Fibroblast of villous mesenchyme (primary cell): Measurements from ENCODE around the gene STIM2. TPM values are rescaled to one million over a fixed set of nuclear protein-coding genes. Genes with fewer than 3 reads are reported as not detected.

Source experiments
- DNase-seq: peaks from one replicate; pipeline ENCODE4 v3.0.0-alpha.2; 2010; ENCODE audit warnings: low read depth
- H3K4me3 ChIP-seq: 2 replicates; pipeline ENCODE4 v1.5.1; 2011; ENCODE audit warnings: low read depth, mild to moderate bottlenecking, low read length
- total RNA-seq: library from RNA; depleted of rRNA; stranded (reverse); fragments of >200 nt; gene quantifications from 2 replicates; pipeline ENCODE4 v1.2.3, GENCODE V29; 2012
- TF ChIP-seq, protein P1 (sequence below): IDR thresholded peaks from 2 replicates; pipeline ENCODE4 v1.5.1; 2012; ENCODE audit warnings: low read depth, mild to moderate bottlenecking, low read length; ENCODE audit not compliant: insufficient read depth

The STIM2 gene
- total RNA-seq, 1 donor = 21.6 TPM

DNA sequence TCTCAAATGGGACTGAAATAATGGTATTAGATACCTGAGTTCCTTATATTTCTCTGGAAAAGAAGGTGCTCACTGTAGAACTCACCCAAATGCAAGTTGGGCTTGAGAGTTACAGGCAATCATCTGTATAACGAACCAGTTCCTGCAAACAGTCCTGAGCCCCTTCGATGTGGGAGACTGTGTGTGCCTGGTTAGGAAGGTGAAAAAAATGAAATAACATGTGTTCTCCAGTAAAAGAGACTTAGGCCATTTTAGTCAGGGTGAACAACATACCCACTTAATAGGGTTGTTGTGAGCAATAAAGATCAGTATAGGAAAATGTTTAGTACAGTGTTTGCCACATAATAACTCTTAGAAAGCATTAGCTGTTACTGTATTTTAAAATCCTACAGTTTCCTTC, 23.4 kb downstream of the STIM2 start:
- TF ChIP-seq, protein P1, sequence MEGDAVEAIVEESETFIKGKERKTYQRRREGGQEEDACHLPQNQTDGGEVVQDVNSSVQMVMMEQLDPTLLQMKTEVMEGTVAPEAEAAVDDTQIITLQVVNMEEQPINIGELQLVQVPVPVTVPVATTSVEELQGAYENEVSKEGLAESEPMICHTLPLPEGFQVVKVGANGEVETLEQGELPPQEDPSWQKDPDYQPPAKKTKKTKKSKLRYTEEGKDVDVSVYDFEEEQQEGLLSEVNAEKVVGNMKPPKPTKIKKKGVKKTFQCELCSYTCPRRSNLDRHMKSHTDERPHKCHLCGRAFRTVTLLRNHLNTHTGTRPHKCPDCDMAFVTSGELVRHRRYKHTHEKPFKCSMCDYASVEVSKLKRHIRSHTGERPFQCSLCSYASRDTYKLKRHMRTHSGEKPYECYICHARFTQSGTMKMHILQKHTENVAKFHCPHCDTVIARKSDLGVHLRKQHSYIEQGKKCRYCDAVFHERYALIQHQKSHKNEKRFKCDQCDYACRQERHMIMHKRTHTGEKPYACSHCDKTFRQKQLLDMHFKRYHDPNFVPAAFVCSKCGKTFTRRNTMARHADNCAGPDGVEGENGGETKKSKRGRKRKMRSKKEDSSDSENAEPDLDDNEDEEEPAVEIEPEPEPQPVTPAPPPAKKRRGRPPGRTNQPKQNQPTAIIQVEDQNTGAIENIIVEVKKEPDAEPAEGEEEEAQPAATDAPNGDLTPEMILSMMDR = no peak
- DNase-seq = no peak
- no peak overlapping the region for H3K4me3 ChIP-seq

DNA sequence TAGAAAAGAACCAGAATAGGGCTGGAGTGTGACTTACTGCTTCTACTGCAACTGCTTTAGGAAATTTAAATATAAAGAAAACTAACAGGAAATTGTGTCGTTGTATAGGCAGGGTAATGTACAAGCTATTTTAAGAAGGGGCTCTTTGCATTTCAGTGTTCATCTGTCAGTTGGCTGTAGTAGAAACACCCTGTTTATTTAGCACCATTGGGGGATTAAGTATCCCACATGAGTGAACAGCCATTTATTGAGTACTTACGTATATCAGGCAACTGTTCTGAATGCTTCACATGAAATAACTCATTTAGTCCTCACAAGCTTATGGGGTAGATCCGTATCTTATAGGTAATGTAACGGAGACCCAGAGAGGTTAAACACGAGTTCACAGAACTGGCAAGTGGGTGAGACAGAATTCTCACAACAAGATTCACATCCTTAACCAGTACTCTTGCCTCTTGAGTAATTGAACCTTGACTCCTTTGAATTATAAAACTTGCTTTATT, 23.9 kb downstream of the STIM2 start:
- DNase-seq = no peak

DNA sequence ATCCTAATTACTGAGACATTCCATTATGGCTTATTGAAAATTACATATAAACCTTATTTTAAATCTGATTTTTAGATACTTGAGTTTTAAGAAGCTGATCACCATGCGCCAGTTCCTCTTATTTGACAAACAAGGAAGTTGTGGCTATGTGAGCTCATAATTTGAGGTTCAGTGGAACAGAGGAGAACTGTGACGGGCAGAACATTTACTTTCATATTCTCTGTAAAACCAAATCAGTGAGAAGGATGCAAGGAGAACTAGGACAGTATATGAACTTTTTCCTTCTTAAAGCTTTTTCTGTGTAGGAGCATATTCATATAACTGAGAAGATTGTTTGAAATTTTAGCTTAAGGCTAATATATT, 25.3 kb downstream of the STIM2 start:
- no peak overlapping the region for H3K4me3 ChIP-seq
- DNase-seq = no peak
- TF ChIP-seq, protein P1 = no peak

More for the DNA sequence above, 23.9 kb downstream of the STIM2 start:
- TF ChIP-seq, protein P1 = no peak
- no peak overlapping the region for H3K4me3 ChIP-seq

DNA sequence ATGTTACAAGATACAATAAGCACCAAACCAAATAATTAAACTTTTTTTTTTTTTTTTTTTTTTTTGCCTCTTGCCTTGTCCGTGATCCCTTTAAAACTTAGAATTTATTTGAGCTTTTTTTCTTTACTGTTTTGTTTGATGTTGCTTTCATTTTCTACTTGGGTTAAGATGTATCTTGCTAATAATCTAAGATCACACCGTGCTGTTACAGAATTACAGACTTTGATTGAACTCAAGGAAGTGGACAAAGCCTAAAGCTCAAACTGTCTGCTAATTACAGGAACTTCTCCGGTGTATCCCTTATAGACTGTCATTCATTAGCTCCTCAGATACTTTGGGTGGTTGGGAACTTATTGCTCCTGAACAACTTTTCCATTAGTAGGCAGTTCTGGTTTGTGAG, 26.5 kb downstream of the STIM2 start:
- DNase-seq = no peak
- TF ChIP-seq, protein P1 = no peak
- no peak overlapping the region for H3K4me3 ChIP-seq

DNA sequence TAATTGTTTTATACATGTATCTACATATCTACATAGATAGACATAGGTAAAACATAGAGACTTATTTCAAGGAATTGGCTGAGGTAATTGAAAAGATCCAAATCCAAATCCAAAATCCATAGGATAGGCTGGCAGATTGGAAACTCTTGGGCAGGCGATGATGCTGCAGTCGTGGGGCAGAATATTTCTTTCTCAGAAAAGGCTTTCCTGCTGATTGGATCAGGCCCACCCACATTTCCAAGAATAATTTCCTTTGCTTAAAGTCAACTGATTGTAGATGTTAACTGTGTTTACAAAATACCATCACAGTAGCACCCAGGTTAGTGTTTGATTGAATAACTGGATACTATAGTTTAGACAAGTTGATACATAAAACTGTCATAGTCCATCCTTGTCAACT, 27.2 kb downstream of the STIM2 start:
- TF ChIP-seq, protein P1 = no peak
- H3K4me3 ChIP-seq = no peak overlapping the region
- no peak for DNase-seq

DNA sequence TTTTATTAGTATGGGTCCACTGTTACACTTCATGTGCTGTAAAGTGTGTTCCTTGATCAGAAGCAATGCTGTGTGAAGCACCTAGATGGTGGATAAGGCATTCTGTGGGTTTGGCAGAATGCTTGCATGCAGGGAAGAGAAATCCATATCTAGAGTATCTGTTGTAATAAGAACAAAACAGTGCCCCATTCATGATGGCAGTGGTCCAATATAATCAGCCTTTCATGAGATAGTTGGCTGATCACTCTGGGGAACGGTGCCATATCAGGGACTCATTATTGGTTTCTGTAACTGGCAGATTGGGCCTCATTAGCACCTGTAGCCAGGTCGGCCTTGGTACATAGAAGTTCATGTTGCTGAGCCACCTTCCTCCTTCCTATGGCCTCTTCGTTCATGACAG, 28.7 kb downstream of the STIM2 start:
- TF ChIP-seq, protein P1 = no peak
- DNase-seq = no peak
- H3K4me3 ChIP-seq = no peak overlapping the region

DNA sequence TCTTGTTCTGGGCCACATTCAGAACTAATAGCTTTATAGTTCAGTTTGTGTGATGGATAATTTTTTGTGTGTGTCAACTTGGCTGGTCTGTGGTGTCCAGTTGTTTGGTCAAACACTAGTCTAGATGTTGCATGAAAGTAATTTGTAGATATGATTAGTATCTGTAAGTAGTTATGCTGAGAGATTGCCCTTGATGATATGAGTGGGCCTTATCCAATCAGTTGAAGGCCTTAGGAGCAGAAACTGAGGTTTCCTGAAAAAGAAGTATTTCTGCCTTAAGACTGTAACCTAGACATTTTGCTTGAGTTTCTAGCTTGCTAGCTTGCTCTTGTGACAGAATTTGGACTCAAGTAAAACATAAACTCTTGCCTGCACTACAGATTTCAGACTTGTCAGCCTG, 30.4 kb downstream of the STIM2 start:
- DNase-seq = no peak
- H3K4me3 ChIP-seq = no peak overlapping the region
- TF ChIP-seq, protein P1 = no peak
